Activated CD8-positive, alpha-beta memory T cell treated with anti-CD3 and anti-CD28 coated beads, Interleukin-2, amount 10 ng/mL, durations not matched to agents 7 days and 5 days (primary cell): ENCODE measurements around the gene WNT10A. TPM values are rescaled to one million over a fixed set of nuclear protein-coding genes. Genes with fewer than 3 reads are reported as not detected.

ENCODE experiments used
- ATAC-seq: fragments of 150-1000 bp; cut with Tn5 transposase; one replicate; pipeline ENCODE4 v1.10.0; 2021; ENCODE audit warnings: moderate library complexity
- CTCF ChIA-PET: fragments of 350-600 bp; sonication (Branson Sonifier 250); formaldehyde crosslinking; loops from one replicate; lab custom pipeline; 2021; ENCODE audit warnings: antibody characterized with exemption; lab: Charles Lee
- DNase-seq: peaks from one replicate; pipeline ENCODE4 v3.0.0-alpha.2; 2020
- H3K27ac Mint-ChIP-seq: one replicate; pipeline ENCODE4 v1.8.0; 2021; ENCODE audit warnings: mild to moderate bottlenecking, mixed read lengths
- H3K27me3 Mint-ChIP-seq: one replicate; pipeline ENCODE4 v1.8.0; 2021; ENCODE audit warnings: mixed read lengths
- H3K36me3 Mint-ChIP-seq: one replicate; pipeline ENCODE4 v1.8.0; 2021; ENCODE audit warnings: mild to moderate bottlenecking, mixed read lengths
- H3K4me1 Mint-ChIP-seq: one replicate; pipeline ENCODE4 v1.8.0; 2021; ENCODE audit warnings: mixed read lengths
- H3K4me3 Mint-ChIP-seq: one replicate; pipeline ENCODE4 v1.8.0; 2021; ENCODE audit warnings: mild to moderate bottlenecking, moderate library complexity, mixed read lengths
- H3K9me3 Mint-ChIP-seq: one replicate; pipeline ENCODE4 v1.8.0; 2022; ENCODE audit warnings: low read depth, mixed read lengths
- total RNA-seq, 2 experiments: library from RNA; stranded (reverse); gene quantifications; one replicate each; pipeline ENCODE4 v1.2.3, GENCODE V29; 2021

The WNT10A gene
- total RNA-seq, 2 experiments from 2014 or later = 0.23 to 0.35 TPM

DNA sequence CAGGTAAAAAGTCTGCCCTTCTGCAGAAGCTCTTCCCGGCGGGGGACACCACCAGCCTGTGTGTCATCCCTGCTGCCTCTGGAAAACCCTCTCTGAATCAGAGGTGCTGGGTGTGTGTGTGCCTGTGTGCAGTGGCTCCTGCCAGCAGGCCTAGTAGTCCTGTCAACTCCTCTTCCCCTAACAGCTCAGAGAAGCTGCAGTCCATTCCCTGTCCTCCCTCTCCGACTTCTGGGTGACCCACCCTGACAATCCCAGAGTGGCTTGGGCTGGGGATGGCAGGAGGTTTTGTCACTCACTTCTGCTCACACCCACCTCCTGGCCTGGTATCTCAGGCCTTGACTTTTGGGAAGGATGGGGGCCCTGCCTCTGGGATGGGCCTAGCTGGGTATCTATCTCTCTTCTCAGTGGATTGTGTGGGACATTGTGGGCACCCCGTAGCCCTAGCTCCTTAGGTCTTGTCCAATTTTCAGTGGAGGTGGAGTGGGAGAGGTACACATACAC, 2.3 kb downstream of the WNT10A start:
- Mint-ChIP-seq H3K9me3 (no peaks in the 10 kb centered on the region), H3K4me1 (peaks cover 15% of the 10 kb centered on the region), H3K27ac (no peak overlapping the region), H3K36me3 (no peaks in the 10 kb centered on the region), H3K4me3 (no peak overlapping the region), H3K27me3 (peaks cover 69% of the 10 kb centered on the region)
- DNase-seq (no peak), ATAC-seq (no peak)
- CTCF ChIA-PET = interaction anchor here (0.7 to 22.1 kb wide), 3 partner anchors 11 to 31 kb away, joined by 3 to 735 read pairs (median 3); no protein-coding TSS in a partner anchor

DNA sequence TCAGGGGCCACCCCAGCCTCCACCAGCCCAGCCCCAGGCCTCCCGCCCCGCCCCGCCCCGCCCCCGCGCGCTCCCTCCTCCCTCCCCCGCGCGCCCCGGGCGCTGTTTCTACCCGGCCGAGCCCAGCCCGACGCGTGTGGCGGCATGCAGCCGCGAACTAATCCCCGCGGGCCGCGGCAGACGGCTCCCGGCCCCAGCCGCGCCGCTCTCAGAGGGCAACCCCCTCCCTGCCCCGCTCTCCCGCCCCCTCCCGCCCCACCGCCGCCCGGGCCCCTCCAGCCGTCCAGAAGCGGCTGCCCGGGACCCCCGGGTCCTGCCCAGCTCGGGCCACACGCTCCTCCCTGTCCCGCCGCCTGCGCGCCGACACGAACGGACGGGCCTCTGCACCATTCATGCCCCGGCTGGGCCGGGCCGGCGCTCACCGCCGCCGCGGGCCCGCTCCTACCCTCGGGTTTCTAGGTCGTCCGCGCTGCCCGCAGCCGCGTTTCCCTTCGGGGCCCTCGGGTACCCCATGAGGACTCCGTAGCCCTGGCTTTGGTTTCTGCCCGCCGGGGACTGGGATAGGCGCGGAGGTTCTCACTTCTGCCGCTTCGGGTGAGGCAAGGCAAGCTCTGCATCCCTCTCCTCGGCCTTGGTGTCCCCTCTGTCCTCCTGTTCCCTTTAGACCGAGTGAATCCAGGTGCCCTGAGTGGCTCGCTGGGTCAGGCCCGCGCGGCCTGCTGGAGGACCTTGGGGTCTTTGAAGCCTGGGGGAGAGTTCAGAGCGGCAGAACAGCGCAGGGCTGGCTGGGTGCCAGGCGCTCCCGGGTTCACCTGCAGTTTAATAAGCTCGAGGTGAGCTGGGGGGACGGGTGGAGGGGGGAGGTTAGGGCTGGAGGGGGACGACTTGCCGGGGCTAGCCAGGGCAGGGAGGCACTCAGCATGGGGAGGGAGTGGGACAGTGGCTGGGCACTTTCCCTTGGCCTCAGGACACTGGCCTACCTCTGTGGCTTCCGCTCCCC, 3.1 kb downstream of the WNT10A start:
- peaks cover 15% of the 10 kb centered on the region for H3K4me1 Mint-ChIP-seq
- H3K27ac Mint-ChIP-seq = no peak overlapping the region
- ATAC-seq = peak; percentile 25
- H3K27me3 Mint-ChIP-seq = peaks cover 64% of the 10 kb centered on the region
- no peak for DNase-seq
- no peak overlapping the region for H3K4me3 Mint-ChIP-seq
- H3K36me3 Mint-ChIP-seq = no peaks in the 10 kb centered on the region
- CTCF ChIA-PET = interaction anchor here (1.1 to 22.1 kb wide), 3 partner anchors 8 to 96 kb away, joined by 3 to 735 read pairs (median 66); no protein-coding TSS in a partner anchor
- no peaks in the 10 kb centered on the region for H3K9me3 Mint-ChIP-seq

DNA sequence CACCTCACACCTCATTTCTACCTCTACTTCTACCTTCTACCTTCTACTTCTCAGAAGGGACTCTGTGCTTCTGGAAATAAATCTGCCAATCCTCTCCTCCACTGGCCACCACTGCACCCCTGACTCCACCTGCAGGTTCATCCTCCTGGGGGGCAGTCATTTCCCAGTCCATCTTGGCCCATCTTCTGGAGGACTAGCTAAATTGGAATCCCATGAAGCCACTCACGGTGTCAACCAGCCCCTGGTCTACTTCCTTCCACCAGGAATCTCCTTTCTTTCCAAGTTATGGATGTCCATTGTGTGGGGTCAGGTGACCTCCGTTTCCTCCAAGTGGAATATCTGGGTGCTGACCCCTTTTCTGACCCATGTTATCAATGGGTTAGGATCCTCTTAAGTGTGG, 3.9 kb downstream of the WNT10A start:
- ATAC-seq (no peak), DNase-seq (no peak)
- Mint-ChIP-seq H3K27ac (no peak overlapping the region), H3K36me3 (no peaks in the 10 kb centered on the region), H3K4me3 (no peak overlapping the region), H3K4me1 (peaks cover 15% of the 10 kb centered on the region), H3K9me3 (no peaks in the 10 kb centered on the region), H3K27me3 (peaks cover 66% of the 10 kb centered on the region)
- CTCF ChIA-PET = interaction anchor here (1.1 to 22.1 kb wide), 3 partner anchors 9 to 96 kb away, joined by 3 to 735 read pairs (median 66); no protein-coding TSS in a partner anchor

DNA sequence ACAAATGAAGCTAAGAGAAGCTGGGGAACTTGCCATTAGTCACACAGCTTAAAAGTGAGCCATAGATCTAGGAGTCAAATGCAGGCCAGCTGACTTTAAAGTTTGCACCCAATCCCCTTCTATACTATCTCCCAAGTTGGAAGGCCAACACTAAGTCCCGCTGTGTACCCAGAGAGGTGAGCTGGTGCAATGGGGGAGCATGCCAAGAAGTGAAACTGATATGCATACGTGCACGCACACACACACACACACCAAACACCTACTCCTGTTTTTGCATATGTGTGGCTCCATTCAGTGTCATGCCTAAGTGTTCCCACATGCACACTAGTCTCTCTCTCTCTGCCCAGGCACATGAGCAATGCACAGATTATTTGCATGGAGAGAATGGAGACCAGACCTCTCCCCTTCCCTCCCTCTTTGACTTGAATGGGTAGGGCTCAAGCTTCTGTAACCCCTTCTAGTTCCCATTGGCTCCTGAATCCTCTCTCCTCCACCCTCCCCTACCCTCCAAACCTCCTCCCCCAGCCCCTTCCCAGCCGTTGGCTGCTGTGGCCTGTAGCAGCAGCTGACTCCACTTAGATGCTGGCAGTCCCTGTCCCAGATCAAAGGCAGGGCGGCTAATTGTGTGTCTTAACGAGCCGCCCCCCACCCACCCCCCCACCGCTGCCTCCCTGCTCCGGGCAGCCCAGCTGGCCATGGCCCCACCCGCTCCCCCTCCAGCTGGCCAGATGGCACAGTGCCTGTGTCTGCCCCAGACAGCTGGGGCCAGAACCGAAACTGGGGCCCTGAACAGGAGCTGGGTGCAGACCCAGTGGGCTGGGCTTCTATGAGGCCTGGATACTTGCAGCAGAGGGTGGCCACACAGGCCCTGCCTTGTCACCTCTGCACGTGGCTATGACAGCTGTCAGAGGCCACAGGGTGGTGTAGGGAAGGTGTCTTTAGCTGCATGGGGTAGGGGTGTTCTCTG, 5.6 kb downstream of the WNT10A start:
- no peak for ATAC-seq
- H3K4me3 Mint-ChIP-seq = no peak overlapping the region
- peaks cover 65% of the 10 kb centered on the region for H3K27me3 Mint-ChIP-seq

DNA sequence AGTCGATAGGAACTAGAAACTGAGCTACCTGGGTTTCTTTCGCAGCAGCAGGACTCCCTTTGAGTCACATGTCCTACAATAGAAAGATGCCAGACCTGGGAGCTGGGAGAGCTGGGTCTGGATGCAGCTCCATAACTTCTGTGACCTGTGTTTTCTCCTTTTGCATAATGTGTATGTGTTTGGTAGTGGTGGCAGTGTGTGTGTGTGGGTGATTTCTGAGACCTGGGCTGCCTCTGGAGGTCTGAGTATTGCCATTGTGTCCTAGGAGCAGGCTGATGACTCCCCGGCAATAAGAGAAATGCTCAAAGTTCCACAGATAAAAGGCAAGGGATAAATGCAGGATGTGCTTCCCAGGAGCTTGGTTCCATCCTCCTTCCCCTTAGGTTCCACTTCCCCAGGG, 6.4 kb downstream of the WNT10A start:
- ATAC-seq (no peak), DNase-seq (no peak)
- Mint-ChIP-seq H3K27ac (no peak overlapping the region), H3K4me3 (no peak overlapping the region), H3K27me3 (peaks cover 64% of the 10 kb centered on the region), H3K9me3 (no peaks in the 10 kb centered on the region), H3K36me3 (no peaks in the 10 kb centered on the region), H3K4me1 (peaks cover 3% of the 10 kb centered on the region)
- CTCF ChIA-PET = interaction anchor here (1.0 to 22.1 kb wide), 7 partner anchors 10 to 407 kb away, joined by 3 to 735 read pairs (median 4); no protein-coding TSS in a partner anchor

More for the DNA sequence above, 5.6 kb downstream of the WNT10A start:
- Mint-ChIP-seq H3K36me3 (no peaks in the 10 kb centered on the region), H3K4me1 (peaks cover 5% of the 10 kb centered on the region), H3K9me3 (no peaks in the 10 kb centered on the region), H3K27ac (no peak overlapping the region)
- no peak for DNase-seq
- CTCF ChIA-PET = interaction anchor here (6.1 to 22.1 kb wide), 2 partner anchors 10 to 11 kb away, joined by 66 to 735 read pairs; no protein-coding TSS in a partner anchor

DNA sequence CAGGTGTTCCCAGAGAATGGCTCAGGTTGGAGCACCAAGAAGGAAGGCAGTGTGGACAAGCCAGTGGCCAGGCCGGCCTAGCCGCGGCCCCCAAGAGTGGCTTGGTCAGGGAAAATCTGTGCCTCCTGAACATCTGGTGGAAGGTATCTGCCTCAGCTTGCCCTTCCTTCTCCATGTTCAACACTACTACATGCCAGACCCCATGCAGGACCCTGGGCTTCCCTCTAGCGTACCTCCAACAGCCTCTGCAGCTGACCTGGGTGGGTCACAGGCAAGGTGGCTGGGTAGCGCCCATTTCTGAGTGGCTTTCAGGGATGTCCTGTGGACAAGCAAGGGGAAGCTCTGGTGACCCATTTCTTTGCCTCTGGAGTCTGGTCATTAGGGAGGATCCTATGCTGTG, 7.7 kb downstream of the WNT10A start:
- Mint-ChIP-seq H3K4me3 (no peak overlapping the region), H3K4me1 (peaks cover 8% of the 10 kb centered on the region), H3K27me3 (peaks cover 58% of the 10 kb centered on the region), H3K27ac (no peak overlapping the region), H3K9me3 (no peaks in the 10 kb centered on the region), H3K36me3 (no peaks in the 10 kb centered on the region)
- no peak for DNase-seq
- CTCF ChIA-PET = interaction anchor here (1.0 to 22.1 kb wide), 7 partner anchors 9 to 406 kb away, joined by 3 to 735 read pairs (median 4); no protein-coding TSS in a partner anchor
- ATAC-seq = no peak

DNA sequence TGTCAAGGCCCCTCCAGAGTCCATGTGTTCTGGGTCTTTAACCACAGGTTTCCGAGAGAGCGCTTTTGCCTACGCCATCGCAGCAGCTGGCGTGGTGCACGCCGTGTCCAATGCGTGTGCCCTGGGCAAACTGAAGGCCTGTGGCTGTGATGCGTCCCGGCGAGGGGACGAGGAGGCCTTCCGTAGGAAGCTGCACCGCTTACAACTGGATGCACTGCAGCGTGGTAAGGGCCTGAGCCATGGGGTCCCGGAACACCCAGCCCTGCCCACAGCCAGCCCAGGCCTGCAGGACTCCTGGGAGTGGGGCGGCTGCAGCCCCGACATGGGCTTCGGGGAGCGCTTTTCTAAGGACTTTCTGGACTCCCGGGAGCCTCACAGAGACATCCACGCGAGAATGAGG, 9.3 kb downstream of the WNT10A start:
- peaks cover 22% of the 10 kb centered on the region for H3K4me1 Mint-ChIP-seq
- DNase-seq (no peak), ATAC-seq (no peak)
- H3K9me3 Mint-ChIP-seq = no peaks in the 10 kb centered on the region
- no peaks in the 10 kb centered on the region for H3K36me3 Mint-ChIP-seq
- CTCF ChIA-PET = interaction anchor here (1.0 to 22.1 kb wide), 4 partner anchors 7 to 14 kb away, joined by 3 to 735 read pairs (median 400); partner anchors contain the start of gene WNT10A
- no peak overlapping the region for H3K27ac Mint-ChIP-seq
- no peak overlapping the region for H3K4me3 Mint-ChIP-seq
- H3K27me3 Mint-ChIP-seq = peaks cover 61% of the 10 kb centered on the region

DNA sequence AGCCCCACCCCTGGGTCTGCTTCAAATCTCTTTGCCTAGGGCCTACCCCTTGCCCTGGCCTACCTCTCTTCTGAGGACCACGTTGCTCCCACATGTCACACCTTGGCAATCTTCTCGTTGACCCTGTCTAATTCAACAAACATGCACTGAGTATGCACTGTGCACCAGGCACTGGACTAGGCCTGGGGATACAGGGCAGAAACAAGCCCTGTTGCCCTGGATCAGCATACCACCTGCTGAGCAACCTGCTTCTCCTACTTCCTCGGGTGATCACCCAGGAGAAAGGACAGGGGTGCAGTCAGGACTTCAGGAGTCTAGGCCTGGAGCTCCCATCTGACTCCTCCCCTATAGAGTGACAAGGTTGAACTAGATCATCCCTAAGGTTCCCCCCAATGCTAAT, 9.7 kb downstream of the WNT10A start:
- CTCF ChIA-PET = interaction anchor here (1.1 to 22.1 kb wide), 3 partner anchors 7 to 11 kb away, joined by 3 to 735 read pairs (median 735); partner anchors contain the start of gene WNT10A

DNA sequence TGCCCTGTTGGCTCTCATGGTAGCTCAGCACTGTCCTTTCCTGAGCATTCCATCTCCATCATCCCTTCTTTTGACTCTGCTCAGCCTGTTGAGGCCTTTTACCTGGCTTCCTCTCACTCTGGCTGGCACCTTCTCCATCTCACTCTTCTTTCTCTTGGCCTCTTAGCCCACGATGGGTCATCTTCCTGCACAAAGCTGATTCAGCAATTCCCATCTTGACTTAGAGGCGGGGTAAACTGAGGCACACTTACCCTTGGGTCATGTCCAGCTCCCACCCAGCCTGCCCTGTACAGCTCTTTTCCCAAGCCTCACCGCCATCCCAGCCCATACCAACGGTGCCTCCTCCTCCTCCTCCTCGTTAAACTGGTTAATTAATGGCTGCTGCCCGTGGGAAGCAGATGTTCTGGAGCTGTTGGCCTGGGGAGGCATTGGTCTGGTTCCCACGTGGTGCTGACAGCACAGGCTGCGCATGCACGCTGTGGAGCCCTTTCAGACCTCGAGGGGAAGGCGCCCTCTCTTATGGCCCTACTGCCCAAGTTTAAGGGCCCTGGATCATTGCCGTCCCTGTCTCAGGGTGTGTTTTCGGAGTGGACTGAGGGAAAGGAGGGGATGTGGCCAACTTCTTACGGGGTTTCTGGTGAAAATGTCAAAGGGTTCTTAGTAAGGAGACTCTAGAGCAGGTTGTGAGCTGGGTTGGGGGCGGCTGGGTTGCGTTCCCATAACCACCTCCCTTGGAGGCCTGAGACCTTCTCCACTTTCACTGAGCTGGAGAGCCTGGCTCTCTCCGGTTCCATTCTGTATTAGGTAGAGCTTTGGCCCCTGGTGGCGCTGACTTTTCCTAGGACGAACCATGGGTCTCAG, 10.9 kb downstream of the WNT10A start:
- no peak overlapping the region for H3K27ac Mint-ChIP-seq
- CTCF ChIA-PET = interaction anchor here (1.1 to 15.0 kb wide), 3 partner anchors 8 to 111 kb away, joined by 3 to 735 read pairs (median 3); partner anchors contain the start of gene WNT10A
- peaks cover 34% of the 10 kb centered on the region for H3K4me1 Mint-ChIP-seq
- peaks cover 64% of the 10 kb centered on the region for H3K27me3 Mint-ChIP-seq
- ATAC-seq = no peak
- H3K36me3 Mint-ChIP-seq = no peaks in the 10 kb centered on the region
- H3K9me3 Mint-ChIP-seq = no peaks in the 10 kb centered on the region
- no peak overlapping the region for H3K4me3 Mint-ChIP-seq
- no peak for DNase-seq

More for the DNA sequence above, 9.7 kb downstream of the WNT10A start:
- no peaks in the 10 kb centered on the region for H3K36me3 Mint-ChIP-seq
- no peak overlapping the region for H3K4me3 Mint-ChIP-seq
- peaks cover 23% of the 10 kb centered on the region for H3K4me1 Mint-ChIP-seq
- peaks cover 61% of the 10 kb centered on the region for H3K27me3 Mint-ChIP-seq
- H3K27ac Mint-ChIP-seq = no peak overlapping the region
- no peaks in the 10 kb centered on the region for H3K9me3 Mint-ChIP-seq
- ATAC-seq (no peak), DNase-seq (no peak)

DNA sequence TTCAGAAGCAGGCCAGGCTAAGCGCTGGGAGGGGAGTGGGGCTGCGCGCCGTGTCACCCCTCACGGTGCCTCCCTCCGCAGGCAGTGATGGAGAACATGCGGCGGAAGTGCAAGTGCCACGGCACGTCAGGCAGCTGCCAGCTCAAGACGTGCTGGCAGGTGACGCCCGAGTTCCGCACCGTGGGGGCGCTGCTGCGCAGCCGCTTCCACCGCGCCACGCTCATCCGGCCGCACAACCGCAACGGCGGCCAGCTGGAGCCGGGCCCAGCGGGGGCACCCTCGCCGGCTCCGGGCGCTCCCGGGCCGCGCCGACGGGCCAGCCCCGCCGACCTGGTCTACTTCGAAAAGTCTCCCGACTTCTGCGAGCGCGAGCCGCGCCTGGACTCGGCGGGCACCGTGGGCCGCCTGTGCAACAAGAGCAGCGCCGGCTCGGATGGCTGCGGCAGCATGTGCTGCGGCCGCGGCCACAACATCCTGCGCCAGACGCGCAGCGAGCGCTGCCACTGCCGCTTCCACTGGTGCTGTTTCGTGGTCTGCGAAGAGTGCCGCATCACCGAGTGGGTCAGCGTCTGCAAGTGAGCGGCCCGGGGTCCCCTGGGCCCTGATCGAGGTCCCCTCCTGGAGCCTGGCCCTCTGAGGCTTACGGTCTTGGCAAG, 12.2 kb downstream of the WNT10A start:
- ATAC-seq (peak; percentile 70), DNase-seq (peak; percentile 86)
- Mint-ChIP-seq H3K9me3 (no peaks in the 10 kb centered on the region), H3K27me3 (peaks cover 62% of the 10 kb centered on the region), H3K4me3 (peak overlapping the region; percentile 51), H3K27ac (peak overlapping the region; percentile 76), H3K36me3 (no peaks in the 10 kb centered on the region), H3K4me1 (peaks cover 39% of the 10 kb centered on the region)
- CTCF ChIA-PET = interaction anchor here (0.8 to 15.0 kb wide), 7 partner anchors 14 to 402 kb away, joined by 3 to 735 read pairs (median 3); partner anchors contain the start of gene WNT10A
